H9 (cell line): Measurements from ENCODE around the gene OTUB2. TPM values are rescaled to one million over a fixed set of nuclear protein-coding genes. Genes with fewer than 3 reads are reported as not detected.

Source experiments
- DNase-seq: peaks from one replicate; pipeline ENCODE4 v3.0.0-alpha.2; 2017
- H2AFZ ChIP-seq: one replicate; pipeline ENCODE4 v1.6.1; 2013; ENCODE audit warnings: mild to moderate bottlenecking, low read length, control low read depth, moderate library complexity
- H2AK5ac ChIP-seq: 2 replicates; pipeline ENCODE4 v1.6.1; 2013; ENCODE audit warnings: low read length, control low read depth, mixed read lengths; ENCODE audit not compliant: insufficient read length
- H2BK120ac ChIP-seq: one replicate; pipeline ENCODE4 v1.6.1; 2013; ENCODE audit warnings: low read depth, mild to moderate bottlenecking, low read length, control low read depth, inconsistent platforms; ENCODE audit not compliant: poor library complexity, severe bottlenecking
- H2BK12ac ChIP-seq: 2 replicates; pipeline ENCODE4 v1.6.1; 2013; ENCODE audit warnings: low read length, control low read depth, mixed read lengths, low read depth; ENCODE audit not compliant: insufficient read length
- H2BK15ac ChIP-seq: 2 replicates; pipeline ENCODE4 v1.6.1; 2013; ENCODE audit warnings: low read depth, low read length, control low read depth
- H2BK20ac ChIP-seq: one replicate; pipeline ENCODE4 v1.6.1; 2013; ENCODE audit warnings: low read depth, mild to moderate bottlenecking, low read length, control low read depth, inconsistent platforms; ENCODE audit not compliant: poor library complexity, severe bottlenecking
- H2BK5ac ChIP-seq: 2 replicates; pipeline ENCODE4 v1.6.1; 2013; ENCODE audit warnings: low read length, control low read depth, mixed read lengths; ENCODE audit not compliant: insufficient read length
- H3K14ac ChIP-seq: 2 replicates; pipeline ENCODE4 v1.6.1; 2013; ENCODE audit warnings: low read length, control low read depth; ENCODE audit not compliant: insufficient read depth
- H3K18ac ChIP-seq: 2 replicates; pipeline ENCODE4 v1.6.1; 2013; ENCODE audit warnings: low read depth, mild to moderate bottlenecking, mixed read lengths, low read length, control low read depth; ENCODE audit not compliant: insufficient read length
- H3K23ac ChIP-seq: 2 replicates; pipeline ENCODE4 v1.6.1; 2013; ENCODE audit warnings: low read length, control low read depth, mixed read lengths, low read depth; ENCODE audit not compliant: insufficient read length
- H3K23me2 ChIP-seq: 2 replicates; pipeline ENCODE4 v1.6.1; 2013; ENCODE audit warnings: low read depth, mild to moderate bottlenecking, mixed read lengths, low read length, control low read depth; ENCODE audit not compliant: insufficient read length, poor library complexity, severe bottlenecking
- H3K27ac ChIP-seq: 2 replicates; pipeline ENCODE4 v1.5.1; 2013; ENCODE audit warnings: low read length, control low read depth, mixed read lengths, low read depth; ENCODE audit not compliant: insufficient read length
- H3K27me3 ChIP-seq: 2 replicates; pipeline ENCODE4 v1.6.1; 2013; ENCODE audit warnings: low read length, control low read depth, inconsistent platforms; ENCODE audit not compliant: insufficient read depth
- H3K4ac ChIP-seq: 2 replicates; pipeline ENCODE4 v1.6.1; 2013; ENCODE audit warnings: low read depth, mild to moderate bottlenecking, control low read depth, inconsistent platforms, low read length, moderate library complexity
- H3K4me1 ChIP-seq: 2 replicates; pipeline ENCODE4 v1.6.1; 2013; ENCODE audit warnings: low read length, control low read depth, inconsistent platforms; ENCODE audit not compliant: insufficient read depth
- H3K4me2 ChIP-seq: 2 replicates; pipeline ENCODE4 v1.6.1; 2013; ENCODE audit warnings: low read length, control low read depth, mixed read lengths; ENCODE audit not compliant: insufficient read length, insufficient read depth
- H3K56ac ChIP-seq: 2 replicates; pipeline ENCODE4 v1.6.1; 2013; ENCODE audit warnings: low read depth, mild to moderate bottlenecking, mixed read lengths, low read length, control low read depth; ENCODE audit not compliant: insufficient read length
- H3K79me1 ChIP-seq: 2 replicates; pipeline ENCODE4 v1.6.1; 2013; ENCODE audit warnings: low read depth, mild to moderate bottlenecking, moderate library complexity, low read length, control low read depth, inconsistent platforms; ENCODE audit not compliant: insufficient read depth, poor library complexity, severe bottlenecking
- H3K79me2 ChIP-seq: 2 replicates; pipeline ENCODE4 v1.6.1; 2013; ENCODE audit warnings: low read length, control low read depth, inconsistent platforms; ENCODE audit not compliant: insufficient read depth
- H3K9ac ChIP-seq: 2 replicates; pipeline ENCODE4 v1.6.1; 2013; ENCODE audit warnings: low read length, control low read depth, mixed read lengths; ENCODE audit not compliant: insufficient read length; ENCODE audit errors: extremely low read depth
- H3K9me3 ChIP-seq: one replicate; pipeline ENCODE4 v1.6.1; 2013; ENCODE audit warnings: low read depth, low read length, inconsistent platforms; ENCODE audit not compliant: control insufficient read depth
- H3T11ph ChIP-seq: one replicate; pipeline ENCODE4 v1.6.1; 2013; ENCODE audit warnings: mild to moderate bottlenecking, low read length, control low read depth, inconsistent platforms
- H4K20me1 ChIP-seq: one replicate; pipeline ENCODE4 v1.6.1; 2013; ENCODE audit not compliant: control insufficient read depth, insufficient read length, insufficient read depth
- H4K5ac ChIP-seq: 2 replicates; pipeline ENCODE4 v1.6.1; 2013; ENCODE audit warnings: low read depth, mild to moderate bottlenecking, mixed read lengths, low read length, control low read depth; ENCODE audit not compliant: insufficient read length
- H4K8ac ChIP-seq: replicated peaks from 2 replicates; pipeline ENCODE4 v1.6.1; 2013; ENCODE audit warnings: low read length, control low read depth, mixed read lengths, low read depth; ENCODE audit not compliant: insufficient read length
- H4K91ac ChIP-seq: 2 replicates; pipeline ENCODE4 v1.6.1; 2013; ENCODE audit warnings: low read depth, mild to moderate bottlenecking, moderate library complexity, mixed read lengths, low read length, control low read depth; ENCODE audit not compliant: insufficient read length
- H3K27ac Mint-ChIP-seq, 3 experiments: 2 replicates in 2 of 3; 3 replicates in 1 of 3; pipeline ENCODE4 v1.8.0; 2020 to 2021; ENCODE audit warnings: mixed read lengths in 3 of 3, mild to moderate bottlenecking in 1 of 3, moderate library complexity in 1 of 3
- H3K27me3 Mint-ChIP-seq: 2 replicates; pipeline ENCODE4 v1.8.0; 2021; ENCODE audit warnings: low read depth, mild to moderate bottlenecking, moderate library complexity, mixed read lengths
- H3K36me3 Mint-ChIP-seq, 3 experiments: 2 replicates in 2 of 3; 3 replicates in 1 of 3; pipeline ENCODE4 v1.8.0; 2020 to 2021; ENCODE audit warnings: low read depth in 3 of 3, mixed read lengths in 3 of 3; ENCODE audit not compliant: insufficient read depth in 1 of 3
- H3K4me1 Mint-ChIP-seq, 2 experiments: 2 replicates each; pipeline ENCODE4 v1.8.0; 2020; ENCODE audit warnings: mixed read lengths in 2 of 2
- H3K4me3 Mint-ChIP-seq, 2 experiments: 2 replicates in 1 of 2; 3 replicates in 1 of 2; pipeline ENCODE4 v1.8.0; 2020 to 2021; ENCODE audit warnings: mild to moderate bottlenecking in 2 of 2, mixed read lengths in 2 of 2, moderate library complexity in 1 of 2
- H3K9me3 Mint-ChIP-seq, 2 experiments: 2 replicates in 1 of 2; 3 replicates in 1 of 2; pipeline ENCODE4 v1.8.0; 2020; ENCODE audit warnings: mild to moderate bottlenecking in 2 of 2, mixed read lengths in 2 of 2, moderate library complexity in 1 of 2
- WGBS: extraction: QIAGEN DNeasy Blood & Tissue Kit; methylation state at CpG from one replicate; pipeline ENCODE4 v1.1.7; 2013; ENCODE audit warnings: missing lambda C conversion rate, low lambda C conversion rate, mixed read lengths; ENCODE audit not compliant: insufficient read length; ENCODE audit errors: extremely low coverage; 5-methylcytosine and 5-hydroxymethylcytosine counted together
- total RNA-seq: library from RNA; stranded (reverse); gene quantifications from 2 replicates; pipeline ENCODE4 v1.2.1, GENCODE V29; 2021
- TF ChIP-seq, protein P1 (sequence below): fragments of 200-600 bp; sonication (generic); conservative IDR thresholded peaks from 3 replicates; pipeline ENCODE4 v1.8.0; 2021; ENCODE audit warnings: antibody characterized with exemption, mild to moderate bottlenecking

OTUB2 gene
- total RNA-seq, 1 experiment from 2014 or later: 3.6 TPM

DNA sequence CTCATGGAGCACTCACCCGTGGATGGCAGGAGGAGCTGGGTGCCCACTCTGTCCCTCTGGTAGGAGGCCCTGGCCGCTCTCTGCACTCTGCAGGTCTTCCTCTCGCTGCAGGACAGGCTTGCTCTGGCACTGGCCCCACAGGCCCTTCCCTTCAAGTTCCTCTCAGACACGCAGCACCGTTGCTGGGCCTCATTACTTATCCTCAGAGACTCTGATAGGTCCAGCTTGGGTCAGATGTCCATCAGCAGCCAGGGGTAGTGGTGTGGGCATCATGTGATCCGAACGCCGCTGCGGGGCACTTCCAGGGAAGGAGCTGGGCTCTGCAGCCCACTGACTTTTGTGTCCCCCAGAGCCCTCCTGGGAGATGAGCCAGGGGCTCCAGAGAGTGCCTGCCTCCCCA, 11.8 kb downstream of the OTUB2 start:
- no peak overlapping the region for H3K14ac ChIP-seq
- no peak overlapping the region for H2BK120ac ChIP-seq
- no peaks in the 10 kb centered on the region for H3K79me1 ChIP-seq
- TF ChIP-seq, protein P1, sequence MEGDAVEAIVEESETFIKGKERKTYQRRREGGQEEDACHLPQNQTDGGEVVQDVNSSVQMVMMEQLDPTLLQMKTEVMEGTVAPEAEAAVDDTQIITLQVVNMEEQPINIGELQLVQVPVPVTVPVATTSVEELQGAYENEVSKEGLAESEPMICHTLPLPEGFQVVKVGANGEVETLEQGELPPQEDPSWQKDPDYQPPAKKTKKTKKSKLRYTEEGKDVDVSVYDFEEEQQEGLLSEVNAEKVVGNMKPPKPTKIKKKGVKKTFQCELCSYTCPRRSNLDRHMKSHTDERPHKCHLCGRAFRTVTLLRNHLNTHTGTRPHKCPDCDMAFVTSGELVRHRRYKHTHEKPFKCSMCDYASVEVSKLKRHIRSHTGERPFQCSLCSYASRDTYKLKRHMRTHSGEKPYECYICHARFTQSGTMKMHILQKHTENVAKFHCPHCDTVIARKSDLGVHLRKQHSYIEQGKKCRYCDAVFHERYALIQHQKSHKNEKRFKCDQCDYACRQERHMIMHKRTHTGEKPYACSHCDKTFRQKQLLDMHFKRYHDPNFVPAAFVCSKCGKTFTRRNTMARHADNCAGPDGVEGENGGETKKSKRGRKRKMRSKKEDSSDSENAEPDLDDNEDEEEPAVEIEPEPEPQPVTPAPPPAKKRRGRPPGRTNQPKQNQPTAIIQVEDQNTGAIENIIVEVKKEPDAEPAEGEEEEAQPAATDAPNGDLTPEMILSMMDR: no peak
- H3K18ac ChIP-seq: no peak overlapping the region
- no peak overlapping the region for H3K4me2 ChIP-seq
- no peak overlapping the region for H2BK20ac ChIP-seq
- H3K36me3 Mint-ChIP-seq: peaks cover 4 to 36% (median 29%) of the 10 kb centered on the region in 3 experiments
- no peak overlapping the region for H3T11ph ChIP-seq
- no peak overlapping the region for H2BK15ac ChIP-seq
- H2BK12ac ChIP-seq: no peak overlapping the region
- H3K4me3 Mint-ChIP-seq: no peak overlapping the region
- H3K23ac ChIP-seq: no peak overlapping the region
- H3K27ac Mint-ChIP-seq: no peak overlapping the region; a peak in 1 of 7 replicates
- no peaks in the 10 kb centered on the region for H3K4me1 ChIP-seq
- no peak overlapping the region for H4K8ac ChIP-seq
- no peaks in the 10 kb centered on the region for H3K9me3 ChIP-seq
- WGBS: no CpG with 5 or more reads among the region's 9 CpGs
- H2AK5ac ChIP-seq: no peak overlapping the region
- H3K23me2 ChIP-seq: no peaks in the 10 kb centered on the region
- no peak overlapping the region for H3K9ac ChIP-seq
- no peaks in the 10 kb centered on the region for H4K20me1 ChIP-seq
- H3K56ac ChIP-seq: no peak overlapping the region
- H2BK5ac ChIP-seq: no peak overlapping the region
- H4K91ac ChIP-seq: no peak overlapping the region
- peaks cover 0 to 2% of the 10 kb centered on the region in 2 experiments; a peak in 1 of 5 replicates for H3K9me3 Mint-ChIP-seq
- H3K27ac ChIP-seq: no peak overlapping the region
- H4K5ac ChIP-seq: no peak overlapping the region
- no peaks in the 10 kb centered on the region for H3K27me3 ChIP-seq
- no peak overlapping the region for H3K4ac ChIP-seq
- no peak overlapping the region for H2AFZ ChIP-seq
- peaks cover 26 to 27% of the 10 kb centered on the region in 2 experiments for H3K4me1 Mint-ChIP-seq
- no peaks in the 10 kb centered on the region for H3K27me3 Mint-ChIP-seq
- no peak for DNase-seq
- H3K79me2 ChIP-seq: no peaks in the 10 kb centered on the region
